LNCaP clone FGC (cell line): ENCODE data around the gene SOCS2.
"Not testable (repeated sequence)": the region's sequence is repeated elsewhere in the genome, so short reads cannot be mapped to it uniquely, and the experiment has no call there.

Source experiments
- DNase-seq: peaks from one replicate; pipeline ENCODE4 v3.0.0-alpha.2; 2011; ENCODE audit warnings: low read depth
- H3K4me3 ChIP-seq: 2 replicates; pipeline ENCODE4 v1.5.1; 2011; ENCODE audit warnings: mild to moderate bottlenecking, low read depth, low read length, control low read depth
- CTCF ChIP-seq: IDR thresholded peaks from 2 replicates; pipeline ENCODE4 v1.5.1; 2012; ENCODE audit warnings: mild to moderate bottlenecking; ENCODE audit not compliant: control insufficient read depth, insufficient read depth; ENCODE audit errors: extremely low read depth

Gene SOCS2

GRCh38 chr12:93549174-93549573 is 23.3 kb upstream of the SOCS2 start:
- H3K4me3 ChIP-seq, result no peak overlapping the region
- TF ChIP-seq CTCF, result no peak
- no peak for DNase-seq

DNA sequence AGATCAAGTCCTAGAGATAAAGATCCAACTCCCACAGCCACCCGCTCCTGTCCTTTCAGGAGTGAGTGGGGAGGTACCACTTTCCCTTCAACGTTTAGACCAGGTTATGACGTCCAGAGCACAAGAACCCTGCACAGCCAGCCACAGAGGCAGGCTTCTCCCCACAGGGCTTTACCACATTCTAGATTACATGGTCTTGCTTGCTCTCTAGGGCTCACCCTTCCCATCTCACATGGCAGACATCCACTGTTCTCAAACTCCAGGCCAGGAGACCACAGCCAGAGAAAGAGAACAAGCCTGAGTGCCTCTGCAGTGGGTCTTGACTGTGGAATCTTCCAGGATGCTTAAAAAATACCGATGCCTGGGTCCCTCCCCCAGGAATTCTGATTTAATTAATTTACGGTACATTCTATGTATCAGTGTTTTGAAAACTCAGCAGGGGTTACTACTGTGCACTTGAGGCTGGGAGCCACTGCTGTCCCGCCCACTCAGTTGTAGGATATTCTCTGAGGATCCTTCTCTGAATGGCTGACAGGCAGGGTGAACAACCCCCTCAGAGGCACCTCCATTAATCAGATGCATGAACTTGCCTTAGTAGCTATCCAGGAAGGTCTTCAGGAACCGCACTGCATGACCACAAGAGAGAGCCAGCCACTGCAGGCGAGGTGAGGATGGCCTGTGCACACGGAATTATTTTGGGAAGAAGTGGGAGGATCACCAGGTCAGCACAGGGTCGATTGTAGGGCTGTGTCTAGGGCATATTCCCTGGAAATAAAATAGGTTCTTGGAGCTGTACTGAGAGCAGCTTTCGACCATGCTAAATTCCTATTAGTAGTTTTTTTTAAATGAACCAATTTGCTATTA is 21.5 kb upstream of the SOCS2 start:
- DNase-seq, result no peak
- TF ChIP-seq CTCF, result no peak
- no peak overlapping the region for H3K4me3 ChIP-seq

- H3K4me3 ChIP-seq, result no peak overlapping the region
- no peak for TF ChIP-seq CTCF
- peak; percentile 69 for DNase-seq
These were observed 20.0 kb upstream of the SOCS2 start for GRCh38 chr12:93552427-93552826.

DNA sequence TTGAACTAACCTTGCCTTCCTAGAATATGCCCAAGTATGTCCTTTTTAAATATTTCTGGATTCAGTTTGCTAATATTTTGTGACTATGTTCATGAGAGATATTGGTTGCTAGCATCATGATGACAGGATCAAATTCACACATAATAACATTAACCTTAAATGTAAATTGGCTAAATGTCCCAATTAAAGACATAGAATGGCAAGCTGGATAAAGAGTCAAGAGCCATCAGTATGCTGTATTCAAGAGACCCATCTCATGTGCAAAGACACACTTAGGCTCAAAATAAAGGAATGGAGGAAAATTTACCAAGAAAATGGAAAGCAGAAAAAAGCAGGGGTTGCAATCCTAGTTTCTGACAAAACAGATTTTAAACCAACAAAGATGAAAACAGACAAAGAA is 14.6 kb upstream of the SOCS2 start:
- not testable (repeated sequence) for H3K4me3 ChIP-seq, DNase-seq

DNA sequence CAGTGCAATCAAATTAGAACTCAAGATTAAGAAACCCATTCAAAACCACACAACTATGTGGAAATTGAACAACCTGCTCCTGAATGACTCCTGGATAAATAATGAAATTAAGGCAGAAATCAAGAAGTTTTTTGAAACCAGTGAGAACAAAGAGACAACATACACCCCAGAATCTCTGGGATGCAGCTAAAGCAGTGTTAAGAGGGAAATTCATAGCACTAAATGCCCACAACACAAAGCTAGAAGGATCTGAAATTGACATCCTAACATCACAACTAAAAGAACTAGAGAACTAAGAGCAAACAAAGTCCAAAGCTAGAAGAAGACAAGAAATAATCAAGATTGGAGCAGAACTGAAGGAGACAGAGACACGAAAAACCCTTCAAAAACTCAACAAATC is 13.8 kb upstream of the SOCS2 start:
- not testable (repeated sequence) for DNase-seq, H3K4me3 ChIP-seq

- TF ChIP-seq CTCF, result peak; percentile 36
- no peak for DNase-seq
- H3K4me3 ChIP-seq, result no peak overlapping the region
These were observed 8.5 kb upstream of the SOCS2 start for GRCh38 chr12:93563807-93564538.

- DNase-seq, result no peak
- H3K4me3 ChIP-seq, result no peak overlapping the region
- TF ChIP-seq CTCF, result no peak
These were observed 6.7 kb upstream of the SOCS2 start for GRCh38 chr12:93565760-93566159.

DNA sequence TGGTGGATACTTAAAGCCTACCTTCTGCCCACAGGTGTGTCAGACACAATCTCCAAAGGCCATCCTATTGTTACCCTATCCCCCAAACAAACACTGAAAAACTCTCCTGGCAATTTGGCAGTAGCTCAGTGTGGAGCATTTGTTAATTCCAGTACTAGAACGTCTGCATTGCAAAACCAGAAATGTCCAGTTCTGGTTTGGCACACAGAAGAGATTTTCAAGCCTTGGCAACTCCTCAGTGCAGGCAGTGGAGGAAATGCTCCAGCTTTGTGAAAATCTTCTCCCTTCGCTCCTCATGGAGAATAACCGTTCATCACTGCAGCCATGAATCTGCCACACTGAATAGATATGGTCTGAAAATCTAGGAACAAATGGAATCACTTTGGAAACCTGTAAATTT is 5.3 kb upstream of the SOCS2 start:
- H3K4me3 ChIP-seq, result no peak overlapping the region
- DNase-seq, result no peak
- no peak for TF ChIP-seq CTCF
